SK-N-SH treated with all-trans-retinoic acid at 6 μM for 48 hours (cell line): ENCODE measurements around the gene TFEC.

Experiments used
- CSDC2 ChIP-seq: fragments of 250-450 bp; sonication (Bioruptor Pico); IDR thresholded peaks from 2 replicates; pipeline ENCODE4 v1.5.0; 2020; ENCODE audit warnings: mild to moderate bottlenecking, moderate library complexity
- ESRRG ChIP-seq: fragments of 250-450 bp; sonication (Bioruptor Pico); IDR thresholded peaks from 2 replicates; pipeline ENCODE4 v1.6.1; 2021; ENCODE audit warnings: mild to moderate bottlenecking
- ISL1 ChIP-seq: fragments of 250-450 bp; sonication (Bioruptor Pico); IDR thresholded peaks from 2 replicates; pipeline ENCODE4 v2.1.2; 2022; ENCODE audit warnings: mild to moderate bottlenecking, moderate library complexity
- OSR1 ChIP-seq: fragments of 250-450 bp; sonication (Bioruptor Pico); IDR thresholded peaks from 2 replicates; pipeline ENCODE4 v1.8.0; 2022; ENCODE audit warnings: moderate library complexity, mild to moderate bottlenecking, inconsistent platforms
- PPARA ChIP-seq: fragments of 250-450 bp; sonication (Bioruptor Pico); IDR thresholded peaks from 2 replicates; pipeline ENCODE4 v1.5.0; 2020; ENCODE audit warnings: mild to moderate bottlenecking, borderline replicate concordance
- RARB ChIP-seq: fragments of 250-450 bp; sonication (Bioruptor Pico); IDR thresholded peaks from 2 replicates; pipeline ENCODE4 v1.8.0; 2021; ENCODE audit warnings: mild to moderate bottlenecking, moderate library complexity
- TOX ChIP-seq: fragments of 250-450 bp; sonication (Bioruptor Pico); IDR thresholded peaks from 2 replicates; pipeline ENCODE4 v1.8.0; 2021; ENCODE audit warnings: mild to moderate bottlenecking, moderate library complexity, borderline replicate concordance
- ZFP3 ChIP-seq: fragments of 250-450 bp; sonication (Bioruptor Pico); IDR thresholded peaks from 2 replicates; pipeline ENCODE4 v1.5.0; 2020; ENCODE audit warnings: mild to moderate bottlenecking, moderate library complexity
- ZFP30 ChIP-seq: fragments of 450-650 bp; formaldehyde crosslinking; IDR thresholded peaks from 2 replicates; pipeline ENCODE4 v1.5.0; 2022; ENCODE audit warnings: mild to moderate bottlenecking, moderate library complexity
- ZNF8 ChIP-seq: fragments of 450-650 bp; formaldehyde crosslinking; IDR thresholded peaks from 2 replicates; pipeline ENCODE4 v1.5.0; 2020; ENCODE audit warnings: mild to moderate bottlenecking, moderate library complexity
- TF ChIP-seq, protein P1 (sequence below): fragments of 250-450 bp; sonication (Bioruptor Pico); IDR thresholded peaks from 2 replicates; pipeline ENCODE4 v1.5.1; 2020; ENCODE audit warnings: low read depth, mild to moderate bottlenecking, moderate library complexity
- TF ChIP-seq, protein P2 (sequence below): fragments of 250-450 bp; sonication (Bioruptor Pico); IDR thresholded peaks from 2 replicates; pipeline ENCODE4 v1.8.0; 2021; ENCODE audit warnings: low read depth, mild to moderate bottlenecking, moderate library complexity, borderline replicate concordance
- TF ChIP-seq, protein P3 (sequence below): fragments of 250-450 bp; sonication (Bioruptor Pico); IDR thresholded peaks from 2 replicates; pipeline ENCODE4 v1.8.0; 2020; ENCODE audit warnings: mild to moderate bottlenecking, moderate library complexity, borderline replicate concordance
- TF ChIP-seq, protein P4 (sequence below): fragments of 250-450 bp; sonication (Bioruptor Pico); IDR thresholded peaks from 2 replicates; pipeline ENCODE4 v1.5.0; 2020; ENCODE audit warnings: mild to moderate bottlenecking, moderate library complexity

DNA sequence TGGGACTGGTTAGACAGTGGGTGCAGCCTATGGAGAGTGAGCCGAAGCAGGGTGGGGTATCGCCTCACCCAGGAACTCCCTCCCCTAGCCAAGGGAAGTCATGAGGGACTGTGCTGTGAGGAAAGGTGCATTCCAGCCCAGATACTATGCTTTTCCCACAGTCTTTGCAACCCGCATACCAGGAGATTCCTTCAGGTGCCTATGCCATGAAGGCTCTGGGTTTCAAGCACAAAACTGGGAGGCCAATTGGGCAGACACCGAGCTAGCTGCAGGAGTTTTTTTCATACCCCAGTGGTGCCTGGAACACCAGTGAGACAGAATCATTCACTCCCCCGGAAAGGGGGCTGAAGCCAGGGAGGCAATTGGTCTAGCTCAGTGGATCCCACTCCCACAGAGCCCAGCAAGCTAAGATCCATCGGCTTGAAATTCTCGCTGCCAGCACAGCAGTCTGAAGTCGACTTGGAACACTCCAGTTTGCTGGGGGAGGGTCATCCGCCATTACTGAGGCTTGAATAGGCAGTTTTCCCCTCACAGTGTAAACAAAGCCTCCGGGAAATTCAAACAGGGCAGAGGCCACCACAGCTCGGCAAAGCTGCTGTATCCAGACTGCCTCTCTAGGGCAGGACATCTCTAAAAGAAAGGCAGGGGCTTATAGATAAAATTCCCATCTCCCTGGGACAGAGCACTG is 141.4 kb downstream of the TFEC start:
- TF ChIP-seq ISL1 (CRISPR knock-in tag): no peak
- no peak for TF ChIP-seq RARB (CRISPR knock-in tag)
- TF ChIP-seq ESRRG (CRISPR knock-in tag): no peak
- no peak for TF ChIP-seq ZFP30
- TF ChIP-seq, protein P1, sequence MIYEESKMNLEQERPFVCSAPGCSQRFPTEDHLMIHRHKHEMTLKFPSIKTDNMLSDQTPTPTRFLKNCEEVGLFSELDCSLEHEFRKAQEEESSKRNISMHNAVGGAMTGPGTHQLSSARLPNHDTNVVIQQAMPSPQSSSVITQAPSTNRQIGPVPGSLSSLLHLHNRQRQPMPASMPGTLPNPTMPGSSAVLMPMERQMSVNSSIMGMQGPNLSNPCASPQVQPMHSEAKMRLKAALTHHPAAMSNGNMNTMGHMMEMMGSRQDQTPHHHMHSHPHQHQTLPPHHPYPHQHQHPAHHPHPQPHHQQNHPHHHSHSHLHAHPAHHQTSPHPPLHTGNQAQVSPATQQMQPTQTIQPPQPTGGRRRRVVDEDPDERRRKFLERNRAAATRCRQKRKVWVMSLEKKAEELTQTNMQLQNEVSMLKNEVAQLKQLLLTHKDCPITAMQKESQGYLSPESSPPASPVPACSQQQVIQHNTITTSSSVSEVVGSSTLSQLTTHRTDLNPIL (CRISPR knock-in tag): no peak
- no peak for TF ChIP-seq OSR1 (CRISPR knock-in tag)
- TF ChIP-seq, protein P2, sequence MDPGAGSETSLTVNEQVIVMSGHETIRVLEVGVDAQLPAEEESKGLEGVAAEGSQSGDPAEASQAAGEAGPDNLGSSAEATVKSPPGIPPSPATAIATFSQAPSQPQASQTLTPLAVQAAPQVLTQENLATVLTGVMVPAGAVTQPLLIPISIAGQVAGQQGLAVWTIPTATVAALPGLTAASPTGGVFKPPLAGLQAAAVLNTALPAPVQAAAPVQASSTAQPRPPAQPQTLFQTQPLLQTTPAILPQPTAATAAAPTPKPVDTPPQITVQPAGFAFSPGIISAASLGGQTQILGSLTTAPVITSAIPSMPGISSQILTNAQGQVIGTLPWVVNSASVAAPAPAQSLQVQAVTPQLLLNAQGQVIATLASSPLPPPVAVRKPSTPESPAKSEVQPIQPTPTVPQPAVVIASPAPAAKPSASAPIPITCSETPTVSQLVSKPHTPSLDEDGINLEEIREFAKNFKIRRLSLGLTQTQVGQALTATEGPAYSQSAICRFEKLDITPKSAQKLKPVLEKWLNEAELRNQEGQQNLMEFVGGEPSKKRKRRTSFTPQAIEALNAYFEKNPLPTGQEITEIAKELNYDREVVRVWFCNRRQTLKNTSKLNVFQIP (CRISPR knock-in tag): no peak
- TF ChIP-seq TOX (CRISPR knock-in tag): no peak
- TF ChIP-seq, protein P3, sequence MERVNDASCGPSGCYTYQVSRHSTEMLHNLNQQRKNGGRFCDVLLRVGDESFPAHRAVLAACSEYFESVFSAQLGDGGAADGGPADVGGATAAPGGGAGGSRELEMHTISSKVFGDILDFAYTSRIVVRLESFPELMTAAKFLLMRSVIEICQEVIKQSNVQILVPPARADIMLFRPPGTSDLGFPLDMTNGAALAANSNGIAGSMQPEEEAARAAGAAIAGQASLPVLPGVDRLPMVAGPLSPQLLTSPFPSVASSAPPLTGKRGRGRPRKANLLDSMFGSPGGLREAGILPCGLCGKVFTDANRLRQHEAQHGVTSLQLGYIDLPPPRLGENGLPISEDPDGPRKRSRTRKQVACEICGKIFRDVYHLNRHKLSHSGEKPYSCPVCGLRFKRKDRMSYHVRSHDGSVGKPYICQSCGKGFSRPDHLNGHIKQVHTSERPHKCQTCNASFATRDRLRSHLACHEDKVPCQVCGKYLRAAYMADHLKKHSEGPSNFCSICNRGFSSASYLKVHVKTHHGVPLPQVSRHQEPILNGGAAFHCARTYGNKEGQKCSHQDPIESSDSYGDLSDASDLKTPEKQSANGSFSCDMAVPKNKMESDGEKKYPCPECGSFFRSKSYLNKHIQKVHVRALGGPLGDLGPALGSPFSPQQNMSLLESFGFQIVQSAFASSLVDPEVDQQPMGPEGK: no peak
- no peak for TF ChIP-seq CSDC2 (CRISPR knock-in tag)
- no peak for TF ChIP-seq PPARA (CRISPR knock-in tag)
- TF ChIP-seq ZNF8 (CRISPR knock-in tag): no peak
- TF ChIP-seq, protein P4, sequence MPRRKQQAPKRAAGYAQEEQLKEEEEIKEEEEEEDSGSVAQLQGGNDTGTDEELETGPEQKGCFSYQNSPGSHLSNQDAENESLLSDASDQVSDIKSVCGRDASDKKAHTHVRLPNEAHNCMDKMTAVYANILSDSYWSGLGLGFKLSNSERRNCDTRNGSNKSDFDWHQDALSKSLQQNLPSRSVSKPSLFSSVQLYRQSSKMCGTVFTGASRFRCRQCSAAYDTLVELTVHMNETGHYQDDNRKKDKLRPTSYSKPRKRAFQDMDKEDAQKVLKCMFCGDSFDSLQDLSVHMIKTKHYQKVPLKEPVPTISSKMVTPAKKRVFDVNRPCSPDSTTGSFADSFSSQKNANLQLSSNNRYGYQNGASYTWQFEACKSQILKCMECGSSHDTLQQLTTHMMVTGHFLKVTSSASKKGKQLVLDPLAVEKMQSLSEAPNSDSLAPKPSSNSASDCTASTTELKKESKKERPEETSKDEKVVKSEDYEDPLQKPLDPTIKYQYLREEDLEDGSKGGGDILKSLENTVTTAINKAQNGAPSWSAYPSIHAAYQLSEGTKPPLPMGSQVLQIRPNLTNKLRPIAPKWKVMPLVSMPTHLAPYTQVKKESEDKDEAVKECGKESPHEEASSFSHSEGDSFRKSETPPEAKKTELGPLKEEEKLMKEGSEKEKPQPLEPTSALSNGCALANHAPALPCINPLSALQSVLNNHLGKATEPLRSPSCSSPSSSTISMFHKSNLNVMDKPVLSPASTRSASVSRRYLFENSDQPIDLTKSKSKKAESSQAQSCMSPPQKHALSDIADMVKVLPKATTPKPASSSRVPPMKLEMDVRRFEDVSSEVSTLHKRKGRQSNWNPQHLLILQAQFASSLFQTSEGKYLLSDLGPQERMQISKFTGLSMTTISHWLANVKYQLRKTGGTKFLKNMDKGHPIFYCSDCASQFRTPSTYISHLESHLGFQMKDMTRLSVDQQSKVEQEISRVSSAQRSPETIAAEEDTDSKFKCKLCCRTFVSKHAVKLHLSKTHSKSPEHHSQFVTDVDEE (CRISPR knock-in tag): no peak
- TF ChIP-seq ZFP3 (CRISPR knock-in tag): no peak
